ENCODE results near the gene PPP4R4. TPM values are rescaled to one million over a fixed set of nuclear protein-coding genes. Genes with fewer than 3 reads are reported as not detected.

PPP4R4 gene
- total RNA-seq, 6 experiments from 2014 or later: 0.05 to 0.14 TPM; not detected in 4

- no peaks in the 10 kb centered on the region for H3K36me3 Mint-ChIP-seq (ENCODE audit: low read depth)
- H3K4me3 Mint-ChIP-seq: no peak overlapping the region
- TF ChIP-seq CTCF (IDR thresholded peaks at IDR 0.05): no peak
- no peak overlapping the region for H3K27ac Mint-ChIP-seq
- no peaks in the 10 kb centered on the region for H3K4me1 Mint-ChIP-seq (ENCODE audit: low read depth)
- no peaks in the 10 kb centered on the region; the same call in none of the 2 replicates for H3K27me3 Mint-ChIP-seq (ENCODE audit: insufficient read depth)
- no peak for DNase-seq
- H3K9me3 Mint-ChIP-seq: peaks cover 34% of the 10 kb centered on the region
Observed at GRCh38 chr14:94305620-94306019, 131.5 kb downstream of the PPP4R4 start.

GRCh38 chr14:94306047-94306978 is 132.2 kb downstream of the PPP4R4 start:
- Mint-ChIP-seq H3K9me3 (peaks cover 36% of the 10 kb centered on the region), H3K36me3 (ENCODE audit: low read depth) (no peaks in the 10 kb centered on the region), H3K4me3 (no peak overlapping the region), H3K4me1 (ENCODE audit: low read depth) (no peaks in the 10 kb centered on the region), H3K27ac (no peak overlapping the region), H3K27me3 (ENCODE audit: insufficient read depth) (no peaks in the 10 kb centered on the region; the same call in none of the 2 replicates)
- TF ChIP-seq CTCF (IDR thresholded peaks at IDR 0.05): no peak
- no peak for DNase-seq

- Mint-ChIP-seq H3K9me3 (peaks cover 38% of the 10 kb centered on the region), H3K4me3 (no peak overlapping the region), H3K4me1 (ENCODE audit: low read depth) (no peaks in the 10 kb centered on the region), H3K36me3 (ENCODE audit: low read depth) (no peaks in the 10 kb centered on the region), H3K27ac (no peak overlapping the region), H3K27me3 (ENCODE audit: insufficient read depth) (no peaks in the 10 kb centered on the region; the same call in none of the 2 replicates)
- no peak for DNase-seq
- no peak for TF ChIP-seq CTCF (IDR thresholded peaks at IDR 0.05)
Observed at GRCh38 chr14:94307410-94307992, 133.4 kb downstream of the PPP4R4 start.

GRCh38 chr14:94309721-94310120 is 135.6 kb downstream of the PPP4R4 start:
- no peaks in the 10 kb centered on the region; the same call in none of the 2 replicates for H3K27me3 Mint-ChIP-seq (ENCODE audit: insufficient read depth)
- no peaks in the 10 kb centered on the region for H3K4me1 Mint-ChIP-seq (ENCODE audit: low read depth)
- no peaks in the 10 kb centered on the region for H3K36me3 Mint-ChIP-seq (ENCODE audit: low read depth)
- peaks cover 48% of the 10 kb centered on the region for H3K9me3 Mint-ChIP-seq
- no peak overlapping the region for H3K4me3 Mint-ChIP-seq
- TF ChIP-seq CTCF (IDR thresholded peaks at IDR 0.05): no peak
- DNase-seq: no peak
- H3K27ac Mint-ChIP-seq: no peak overlapping the region

- Mint-ChIP-seq H3K36me3 (ENCODE audit: low read depth) (no peaks in the 10 kb centered on the region), H3K4me3 (no peak overlapping the region), H3K27me3 (ENCODE audit: insufficient read depth) (no peaks in the 10 kb centered on the region; the same call in 1 of the 2 replicates), H3K27ac (no peak overlapping the region), H3K4me1 (ENCODE audit: low read depth) (no peaks in the 10 kb centered on the region), H3K9me3 (peaks cover 48% of the 10 kb centered on the region)
- TF ChIP-seq CTCF (IDR thresholded peaks at IDR 0.05): no peak
- no peak for DNase-seq
Observed at GRCh38 chr14:94310248-94310647, 136.1 kb downstream of the PPP4R4 start.
